ENCODE results near the gene NDRG3.

- TF ChIP-seq CTCF (IDR thresholded peaks at IDR 0.05), result no peak
- TF ChIP-seq POLR2A (IDR thresholded peaks at IDR 0.05), result no peak
Observed at GRCh38 chr20:36726168-36726567, 19.7 kb downstream of the NDRG3 start.
